Putamen (tissue), 1 donor: ENCODE data around the gene KCNT1.

ENCODE experiments used
- DNase-seq: peaks from one replicate; pipeline ENCODE4 v3.0.0-alpha.2; 2016; ENCODE audit warnings: low spot score

The KCNT1 gene

DNA sequence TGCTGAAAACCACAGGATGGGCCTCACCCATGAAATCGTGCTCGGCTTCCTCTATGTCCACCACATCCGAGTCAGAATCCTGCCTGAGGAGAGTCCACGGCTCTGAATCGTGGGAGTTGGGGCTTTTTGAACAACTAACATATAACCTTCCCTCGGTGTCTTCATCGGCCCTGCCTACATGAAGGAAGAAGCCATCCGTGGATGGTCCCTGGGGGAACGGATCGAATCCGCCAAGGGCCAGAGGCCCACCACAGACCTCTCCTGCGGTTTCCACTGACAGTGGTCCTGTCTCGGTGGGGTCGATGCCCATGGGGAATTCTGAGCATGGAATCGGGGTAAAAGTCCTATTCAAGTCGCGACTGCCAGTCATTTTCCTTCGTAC is 120.4 kb downstream of the KCNT1 start:
- DNase-seq = no peak

DNA sequence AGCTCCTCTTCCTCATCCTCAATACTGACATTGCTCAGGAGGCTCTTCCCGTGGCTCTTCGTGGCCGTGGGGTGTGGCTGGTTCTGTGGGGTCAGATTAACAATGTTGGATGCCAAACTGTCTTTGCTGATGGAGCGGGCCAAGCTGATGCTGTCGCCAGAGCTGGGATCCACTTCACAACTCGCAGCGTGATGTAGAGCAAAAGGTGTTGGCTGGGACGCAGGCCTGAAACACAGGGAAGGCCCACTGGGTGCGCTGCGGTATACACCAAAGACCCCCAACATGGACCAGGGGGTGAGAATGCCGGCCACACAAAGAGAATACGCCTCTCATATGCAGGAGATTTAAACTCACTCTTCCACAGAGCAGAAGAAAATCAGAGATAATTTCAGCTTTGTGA is 121.1 kb downstream of the KCNT1 start:
- DNase-seq = no peak

DNA sequence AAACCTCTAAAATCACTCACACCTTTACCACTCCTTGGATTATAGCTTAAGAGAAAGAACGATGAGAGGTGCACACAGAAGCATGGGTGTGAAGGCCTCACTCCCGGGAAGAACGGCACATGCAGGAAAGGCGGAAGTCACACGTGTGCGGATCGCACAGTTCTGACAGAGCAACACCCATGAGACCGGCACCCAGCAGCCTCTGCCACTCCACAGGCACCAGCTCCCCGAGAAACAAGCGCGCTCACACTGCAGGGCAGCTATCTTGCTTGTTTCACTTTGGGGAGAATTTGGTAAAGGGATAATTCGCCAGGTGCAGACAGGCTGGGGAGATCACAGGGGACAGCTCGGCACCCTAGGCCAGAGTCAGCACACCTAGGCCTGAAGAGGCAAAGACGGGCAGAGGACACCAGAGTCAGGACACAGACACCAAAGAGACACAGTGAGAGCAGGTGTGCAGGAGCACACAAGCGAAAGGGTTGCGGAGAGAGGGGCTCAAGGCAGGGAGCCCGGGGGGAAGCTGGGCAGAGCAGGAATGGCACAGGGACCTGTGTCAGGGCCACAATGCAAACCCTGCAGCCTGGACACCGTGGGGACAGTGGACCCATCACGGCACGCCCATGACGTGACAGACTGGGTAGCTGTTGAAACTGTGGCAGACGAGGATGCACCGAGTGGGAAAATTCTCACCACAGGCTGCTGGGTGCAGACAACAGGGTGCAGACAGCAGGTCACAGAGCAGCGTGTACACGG is 123.6 kb downstream of the KCNT1 start:
- no peak for DNase-seq

GRCh38 chr9:135826188-135826545 is 124.2 kb downstream of the KCNT1 start:
- no peak for DNase-seq

GRCh38 chr9:135827301-135827700 is 125.3 kb downstream of the KCNT1 start:
- DNase-seq = no peak

GRCh38 chr9:135827866-135828580 is 126.0 kb downstream of the KCNT1 start:
- DNase-seq = no peak

DNA sequence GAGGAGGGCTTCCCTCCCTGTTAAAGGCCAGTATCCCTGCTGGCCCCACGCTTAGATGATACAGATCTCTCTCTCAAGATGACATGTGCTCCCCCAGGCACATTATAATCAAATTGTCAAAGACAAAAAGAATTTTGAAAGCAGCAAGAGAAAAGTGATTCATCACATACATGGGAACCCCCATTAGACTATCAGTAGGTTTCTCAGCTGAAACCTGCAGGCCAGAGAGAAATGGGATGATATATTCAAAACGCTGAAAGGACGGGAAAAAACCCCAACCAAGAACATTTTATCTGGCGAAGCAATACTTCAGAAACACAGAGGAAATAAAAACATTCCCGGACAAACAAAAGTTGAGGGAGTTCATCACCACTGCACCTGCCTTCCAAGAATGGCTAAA is 126.7 kb downstream of the KCNT1 start:
- DNase-seq = no peak

DNA sequence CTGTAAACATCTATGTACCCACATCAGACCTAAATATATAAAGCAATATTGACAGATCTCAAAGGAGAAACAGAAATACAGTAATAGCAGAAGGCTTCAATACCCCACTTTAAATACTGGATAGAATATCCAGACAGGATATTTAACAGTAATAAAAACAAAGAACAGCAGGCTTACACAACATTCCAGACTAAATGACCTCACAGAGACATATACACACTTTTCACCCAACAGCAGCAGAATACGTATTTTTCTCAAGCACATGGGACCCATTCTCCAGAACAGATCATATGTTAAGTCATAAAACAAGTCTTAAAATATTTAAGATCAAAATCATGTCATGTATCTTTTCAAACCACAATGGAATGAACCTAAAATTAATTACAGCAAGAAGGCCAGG is 128.5 kb downstream of the KCNT1 start:
- DNase-seq = no peak

GRCh38 chr9:135833864-135834263 is 131.9 kb downstream of the KCNT1 start:
- no peak for DNase-seq

- no peak for DNase-seq
Measured at GRCh38 chr9:135835131-135835530, 133.1 kb downstream of the KCNT1 start.

DNA sequence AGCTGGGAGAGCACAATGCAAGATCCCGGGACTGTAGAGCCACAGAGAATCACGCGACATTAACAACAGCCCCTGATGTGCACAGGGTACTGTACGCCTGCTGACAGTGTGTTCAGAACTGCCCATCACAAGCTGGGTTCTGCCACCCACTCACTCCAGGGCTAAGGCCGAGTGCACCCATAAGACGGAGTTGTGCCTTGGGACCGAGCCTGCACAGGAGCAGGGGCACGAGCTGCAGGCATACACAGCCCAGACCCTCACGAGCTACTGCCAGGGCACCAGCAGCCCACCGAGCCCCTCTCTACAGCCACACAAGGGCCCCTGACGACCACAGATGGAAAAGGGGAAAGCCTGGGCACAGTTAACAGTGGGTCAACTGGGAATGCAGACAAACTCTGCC is 137.5 kb downstream of the KCNT1 start:
- DNase-seq = no peak

DNA sequence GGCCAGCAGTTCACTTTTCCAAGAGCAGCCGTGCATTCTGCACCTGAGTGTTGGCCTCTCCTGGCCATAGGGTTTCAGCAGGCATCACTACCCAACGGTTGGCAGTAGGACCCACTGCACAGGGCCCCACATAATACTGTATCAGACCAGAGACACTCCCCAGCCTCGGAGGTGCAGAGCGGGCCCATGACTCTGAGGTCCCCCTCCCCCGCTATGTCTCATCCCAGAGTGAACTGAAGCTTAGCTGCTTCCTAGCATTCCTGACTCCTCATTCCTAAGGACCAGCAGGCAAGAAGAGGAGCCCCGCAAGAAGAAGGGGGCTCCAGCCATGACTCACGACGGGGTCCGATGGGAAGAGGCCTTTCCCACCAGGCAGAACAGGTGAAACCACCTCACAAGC is 138.1 kb downstream of the KCNT1 start:
- DNase-seq = no peak

- DNase-seq = no peak
Measured at GRCh38 chr9:135840539-135840938, 138.6 kb downstream of the KCNT1 start.
